ENCODE data around the gene DRICH1.
"Not testable (repeated sequence)": the region's sequence is repeated elsewhere in the genome, so short reads cannot be mapped to it uniquely, and the experiment has no call there.

DRICH1 gene

DNA sequence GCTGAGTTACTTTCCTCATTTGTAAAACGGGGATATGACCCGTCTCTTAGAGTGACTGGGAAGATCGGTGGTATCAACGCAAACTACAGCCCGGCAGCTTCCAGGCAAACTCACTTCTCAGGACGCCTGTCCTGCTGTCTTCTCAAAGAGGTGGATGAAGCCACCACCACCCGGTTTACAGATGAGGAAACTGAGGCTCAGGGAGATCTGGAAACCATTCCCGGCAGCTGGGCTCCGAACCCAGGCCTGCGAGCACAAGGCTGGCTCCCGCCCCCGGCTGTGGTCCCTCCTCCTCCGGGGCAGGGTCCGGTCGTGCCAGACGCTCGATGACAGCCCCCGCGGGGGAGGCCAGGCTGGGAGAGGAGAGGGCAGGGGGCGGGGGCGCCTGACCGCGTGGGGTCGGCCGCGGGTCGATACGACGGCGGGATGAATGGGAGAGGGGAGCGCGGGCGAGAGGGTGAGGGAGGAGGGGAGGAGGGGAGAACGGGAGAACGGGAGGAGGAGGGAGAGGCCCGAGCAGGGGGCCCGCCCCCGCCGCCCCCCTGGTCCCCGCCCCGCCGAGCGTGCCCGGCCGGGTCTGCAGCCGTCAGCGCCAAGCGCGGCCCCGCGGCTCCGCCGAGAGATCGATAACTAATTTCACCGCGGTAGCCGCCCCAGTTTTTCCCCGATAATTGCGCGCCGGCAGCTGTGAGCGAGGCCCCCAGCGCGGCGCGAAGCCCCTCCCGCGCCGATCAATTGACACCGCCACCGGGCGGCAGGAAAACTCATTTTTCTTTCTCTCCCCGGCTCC lies 66.0 kb downstream of the DRICH1 start:
- no peak for DNase-seq

DNA sequence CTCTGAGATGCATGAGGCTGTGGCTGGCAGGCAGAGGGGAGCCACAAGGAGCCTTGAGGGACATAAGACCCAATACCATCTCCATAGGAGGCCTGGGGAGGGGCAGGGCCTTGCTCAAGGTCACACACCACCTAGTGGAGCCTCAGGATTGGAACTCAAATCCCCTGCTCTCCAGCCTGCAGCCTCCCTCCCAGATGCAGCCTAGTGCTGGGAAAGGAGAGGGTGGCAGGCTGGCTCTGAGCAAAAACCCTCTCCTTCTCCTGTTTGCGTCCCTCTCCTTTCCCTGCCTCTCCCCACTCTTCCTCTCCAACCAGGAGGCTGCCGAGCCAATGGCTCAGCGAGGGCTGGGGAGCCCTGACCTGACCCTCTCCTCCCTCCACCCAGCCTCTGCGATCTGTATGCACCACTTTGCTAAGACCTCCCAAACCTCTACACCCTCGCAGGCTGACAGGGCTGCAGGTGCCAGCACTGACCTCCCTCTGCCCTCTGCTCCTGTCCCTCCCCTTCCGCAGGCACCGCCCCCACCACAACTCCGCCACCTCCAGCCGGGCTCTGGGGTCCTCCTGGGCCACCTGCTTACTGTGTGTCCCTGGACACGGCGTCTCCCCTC lies 66.7 kb downstream of the DRICH1 start:
- DNase-seq, result no peak

DNA sequence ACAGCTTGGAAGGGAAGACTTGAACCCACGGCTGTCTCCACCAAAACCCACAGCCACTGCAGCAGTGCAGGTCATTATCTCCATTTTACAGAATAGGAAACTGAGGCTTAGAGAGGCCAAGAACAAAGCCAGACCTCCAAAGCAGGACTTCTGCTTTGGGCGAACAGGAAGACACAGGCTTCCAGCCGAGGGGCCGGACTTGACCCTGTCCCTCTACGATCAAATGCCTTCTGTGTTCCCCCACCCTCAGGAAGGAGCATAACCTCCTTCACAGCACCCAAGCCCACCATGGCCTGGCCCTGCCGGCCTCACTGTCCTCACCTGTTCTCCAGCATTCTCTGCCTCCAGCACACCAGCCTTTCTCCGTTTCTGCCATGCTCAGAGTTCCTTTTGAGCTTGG lies 67.8 kb downstream of the DRICH1 start:
- DNase-seq, result no peak

GRCh38 chr22:23563111-23563510 lies 69.0 kb downstream of the DRICH1 start:
- DNase-seq, result no peak

DNA sequence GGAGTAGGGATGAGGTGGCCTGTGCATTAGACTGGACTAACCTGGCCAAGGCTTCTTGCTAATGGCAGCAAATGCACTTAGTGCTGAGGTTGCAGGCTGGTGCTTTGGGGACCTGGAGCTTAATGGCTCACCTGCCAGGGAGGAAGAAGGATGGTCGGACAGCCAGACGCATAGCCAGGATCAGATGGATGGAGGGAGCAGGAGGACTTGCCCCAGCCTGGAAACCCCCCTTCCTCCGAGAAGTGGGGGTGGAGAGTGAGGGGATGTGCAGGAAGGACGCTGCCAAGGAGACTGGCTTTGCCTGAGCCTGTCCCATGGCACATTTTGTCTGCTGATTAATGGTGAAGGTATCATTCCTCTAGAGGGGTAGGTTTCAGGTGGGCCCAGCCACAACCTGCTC lies 69.9 kb downstream of the DRICH1 start:
- no peak for DNase-seq

DNA sequence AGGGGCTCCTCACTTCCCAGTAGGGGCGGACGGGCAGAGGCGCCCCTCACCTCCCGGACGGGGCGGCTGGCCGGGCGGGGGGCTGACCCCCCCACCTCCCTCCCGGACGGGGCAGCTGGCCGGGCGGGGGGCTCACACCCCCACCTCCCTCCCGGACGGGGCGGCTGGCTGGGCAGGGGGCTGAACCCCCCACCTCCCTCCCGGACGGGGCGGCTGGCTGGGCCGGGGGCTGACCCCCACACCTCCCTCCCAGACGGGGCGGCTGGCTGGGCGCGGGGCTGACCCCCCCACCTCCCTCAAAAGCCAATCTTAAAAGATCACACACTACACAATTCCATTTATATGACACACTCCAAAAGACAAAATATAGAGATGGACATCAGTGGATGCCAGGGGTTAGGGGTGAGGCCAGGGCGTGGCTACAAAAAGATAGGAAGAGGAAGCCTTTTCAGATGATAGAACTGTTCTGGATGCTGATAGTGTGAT lies 71.1 kb downstream of the DRICH1 start:
- DNase-seq, result not testable (repeated sequence)

DNA sequence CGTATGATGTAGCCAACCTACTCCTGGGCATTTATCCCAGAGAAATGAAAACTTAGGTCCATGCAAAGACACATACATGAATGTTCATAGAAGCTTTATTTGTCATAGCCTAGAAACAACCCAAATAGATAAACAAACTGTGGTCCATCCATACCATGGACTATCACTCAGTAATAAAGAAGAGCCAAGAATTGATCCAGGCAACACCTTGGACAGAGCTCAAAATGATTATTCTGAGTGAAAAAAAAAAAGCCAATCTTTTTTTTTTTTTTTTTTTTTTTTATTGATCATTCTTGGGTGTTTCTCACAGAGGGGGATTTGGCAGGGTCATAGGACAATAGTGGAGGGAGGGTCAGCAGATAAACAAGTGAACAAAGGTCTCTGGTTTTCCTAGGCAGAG lies 71.9 kb downstream of the DRICH1 start:
- DNase-seq, result not testable (repeated sequence)
